Measurements from ENCODE around the gene LOC101059915.

LOC101059915 gene

DNA sequence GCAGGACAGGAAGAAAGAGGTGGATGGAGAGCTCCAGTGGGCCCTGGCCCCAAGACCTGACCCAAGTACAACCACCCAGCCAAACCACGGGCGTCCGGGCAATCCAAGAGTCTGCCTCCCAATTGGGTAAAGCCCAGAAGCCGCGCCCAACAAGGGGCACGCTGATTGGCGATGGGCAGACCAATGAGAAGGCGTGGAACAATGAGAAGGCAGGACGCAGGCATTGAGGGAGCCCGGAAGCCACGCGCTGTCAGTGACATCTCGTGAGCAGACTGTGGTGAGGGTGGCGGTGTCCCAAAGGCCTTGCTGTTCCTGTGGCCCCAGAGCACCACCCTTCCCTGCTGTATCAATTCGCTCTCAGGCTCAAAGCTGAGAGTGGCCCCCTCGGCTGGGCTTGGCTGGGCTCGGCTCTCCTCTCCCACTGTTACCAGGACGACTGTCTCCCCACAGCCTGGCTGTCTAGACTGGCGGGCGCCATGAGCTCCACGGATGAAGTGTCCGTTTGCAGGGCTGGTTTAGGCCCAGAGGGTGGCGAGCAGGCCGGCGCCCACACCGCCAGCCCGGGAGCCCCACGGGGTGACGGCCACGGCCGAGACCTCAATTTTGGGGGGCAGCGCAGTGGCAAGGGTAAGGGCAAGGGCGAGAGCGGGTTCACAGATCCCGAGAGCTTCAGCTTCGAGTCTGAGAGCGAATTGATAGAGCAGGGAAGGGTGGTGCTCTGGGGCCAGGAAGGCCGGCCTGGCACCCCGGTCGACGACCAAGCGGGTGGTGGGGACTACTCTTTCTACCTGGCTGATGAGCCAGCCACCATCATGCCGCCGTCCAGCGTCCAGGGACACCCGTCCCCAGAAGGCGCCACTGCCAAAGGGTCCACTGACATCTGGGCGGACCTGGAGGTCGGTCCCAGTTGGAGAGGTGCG is at the start of gene LOC101059915:
Gene LOC101059915 (plus strand): TSS at position 219 of the 920 bp plus-strand sequence.
- Histone ChIP-seq H4K20me1 (ENCODE audit: control insufficient read depth, insufficient read depth) (no peaks in the 10 kb centered on the region), H3K27me3 (replicated peaks in 1 of 2; ENCODE audit: control insufficient read depth in 2 of 2, insufficient read depth in 2 of 2, low read length in 1 of 2) (no peaks in the 10 kb centered on the region; a peak in 1 of 4 replicates), H2AFZ (ENCODE audit: control insufficient read depth, low read depth, low read length) (no peak within 1 kb of the TSS), H3K4me2 (ENCODE audit: control insufficient read depth, insufficient read depth) (no peak within 1 kb of the TSS), H3K4me1 (ENCODE audit: control insufficient read depth, insufficient read depth, low read length) (peaks cover 11% of the 10 kb centered on the region), H3K9ac (ENCODE audit: control insufficient read depth, insufficient read depth, low read length) (no peak within 1 kb of the TSS), H3K4me3 (no peak within 1 kb of the TSS), H3K36me3 (ENCODE audit: control insufficient read depth in 2 of 2, insufficient read depth in 2 of 2, low read length in 1 of 2) (no peaks in the 10 kb centered on the region), H3K27ac (ENCODE audit: control insufficient read depth, insufficient read depth) (no peak within 1 kb of the TSS), H3K9me3 (replicated peaks; ENCODE audit: control insufficient read depth, insufficient read depth, low read length) (no peaks in the 10 kb centered on the region; the same call in 2 of the 3 replicates), H3K79me2 (ENCODE audit: control insufficient read depth, insufficient read depth, low read length) (no peaks in the 10 kb centered on the region)
- TF ChIP-seq CREB1 (IDR thresholded peaks at IDR 0.05; ENCODE audit: low read depth) (no peak), SUPT20H (IDR thresholded peaks at IDR 0.05; ENCODE audit: borderline replicate concordance, control insufficient read depth, low read depth, low read length) (no peak), ZZZ3 (IDR thresholded peaks at IDR 0.05; ENCODE audit: control insufficient read depth, insufficient read length, low read depth) (no peak), SMAD1 (IDR thresholded peaks at IDR 0.05; ENCODE audit: low read depth, partially characterized antibody) (no peak), ZNF207 (IDR thresholded peaks at IDR 0.05; ENCODE audit: borderline replicate concordance) (no peak), RB1 (IDR thresholded peaks at IDR 0.05; ENCODE audit: borderline replicate concordance) (no peak), GABPA (IDR thresholded peaks at IDR 0.05; ENCODE audit: low read depth) (no peak), ZNF622 (IDR thresholded peaks at IDR 0.05) (no peak)
- TF ChIP-seq, protein P1, sequence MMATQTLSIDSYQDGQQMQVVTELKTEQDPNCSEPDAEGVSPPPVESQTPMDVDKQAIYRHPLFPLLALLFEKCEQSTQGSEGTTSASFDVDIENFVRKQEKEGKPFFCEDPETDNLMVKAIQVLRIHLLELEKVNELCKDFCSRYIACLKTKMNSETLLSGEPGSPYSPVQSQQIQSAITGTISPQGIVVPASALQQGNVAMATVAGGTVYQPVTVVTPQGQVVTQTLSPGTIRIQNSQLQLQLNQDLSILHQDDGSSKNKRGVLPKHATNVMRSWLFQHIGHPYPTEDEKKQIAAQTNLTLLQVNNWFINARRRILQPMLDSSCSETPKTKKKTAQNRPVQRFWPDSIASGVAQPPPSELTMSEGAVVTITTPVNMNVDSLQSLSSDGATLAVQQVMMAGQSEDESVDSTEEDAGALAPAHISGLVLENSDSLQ (IDR thresholded peaks at IDR 0.05), result no peak
- SMC1A ChIA-PET (ENCODE audit: uncharacterized antibody, unreplicated experiment), result interaction anchor here (0.6 kb wide), 1 partner anchor 229 kb away, joined by 4 read pairs; no protein-coding TSS in a partner anchor
- CTCF ChIA-PET, result no interaction called here
- intact Hi-C loops (cut with micrococcal nuclease; ENCODE audit: unreplicated experiment) (no loop called here), in situ Hi-C loops (cut with MboI) (loop anchor here (25.0 kb wide), 2 partner anchors 195 to 880 kb away; no protein-coding TSS in a partner anchor)
- POLR2A ChIA-PET, result no interaction called here
- no peak for ATAC-seq
- DNase-seq (ENCODE audit: low read depth, low spot score), result no peak
- WGBS (ENCODE audit: insufficient coverage, insufficient replicate concordance, low lambda C conversion rate, missing lambda C conversion rate), result 64% methylated on average over 48 of the region's 50 CpGs
- no peak for FAIRE-seq
- no TSS peak for BruUV-seq (replicated peaks)
- RAD21 ChIA-PET (ENCODE audit: unreplicated experiment), result no interaction called here
